AG04449 (cell line): ENCODE data around the gene HMCES.
"Not testable (repeated sequence)": the region's sequence is repeated elsewhere in the genome, so short reads cannot be mapped to it uniquely, and the experiment has no call there.

ENCODE experiments used
- CTCF ChIA-PET: fragments of 350-600 bp; formaldehyde crosslinking; extraction: SDS; loops from one replicate; lab custom pipeline; 2021; ENCODE audit warnings: antibody characterized with exemption; lab: Yijun Ruan, JAX
- POLR2A ChIA-PET: fragments of 400-600, 350-600 bp; formaldehyde crosslinking; extraction: SDS; loops from one replicate; lab custom pipeline; 2020; ENCODE audit warnings: antibody characterized with exemption, inconsistent platforms; lab: Yijun Ruan, JAX
- DNase-seq: peaks from one replicate; pipeline ENCODE4 v3.0.0-alpha.2; 2010; ENCODE audit warnings: low read depth, low spot score
- H3K4me3 ChIP-seq: 2 replicates; pipeline ENCODE4 v1.5.1; 2011; ENCODE audit warnings: low read depth, mild to moderate bottlenecking, control low read depth, low read length
- CTCF ChIP-seq: IDR thresholded peaks from one replicate; pipeline ENCODE4 v1.5.1; 2011; ENCODE audit warnings: mild to moderate bottlenecking, moderate library complexity, low read length, control low read depth, inconsistent platforms; ENCODE audit not compliant: insufficient read depth; ENCODE audit errors: missing control alignments

Gene HMCES

GRCh38 chr3:129260606-129261005 lies 18.1 kb upstream of the HMCES start:
- no peak for DNase-seq
- TF ChIP-seq CTCF, result no peak
- CTCF ChIA-PET, result interaction anchor here (1.1 to 3.3 kb wide), 5 partner anchors 9 to 290 kb away, joined by 3 to 13 read pairs (median 3); no protein-coding TSS in a partner anchor
- H3K4me3 ChIP-seq, result no peak overlapping the region
- POLR2A ChIA-PET, result interaction anchor here (1.5 to 1.7 kb wide), 2 partner anchors 11 to 12 kb away, joined by 4 to 5 read pairs; partner anchors contain the start of gene COPG1

GRCh38 chr3:129261894-129262293 lies 16.8 kb upstream of the HMCES start:
- POLR2A ChIA-PET, result no interaction called here
- no peak overlapping the region for H3K4me3 ChIP-seq
- CTCF ChIA-PET, result interaction anchor here (1.0 to 3.3 kb wide), 4 partner anchors 10 to 291 kb away, joined by 4 to 13 read pairs (median 8); no protein-coding TSS in a partner anchor
- TF ChIP-seq CTCF, result no peak
- no peak for DNase-seq

GRCh38 chr3:129263161-129263910 lies 15.3 kb upstream of the HMCES start:
- no peak overlapping the region for H3K4me3 ChIP-seq
- DNase-seq, result no peak
- ChIA-PET POLR2A (no interaction called here), CTCF (interaction anchor here (1.6 kb wide), 1 partner anchor 18 kb away, joined by 4 read pairs; no protein-coding TSS in a partner anchor)
- no peak for TF ChIP-seq CTCF

- DNase-seq, H3K4me3 ChIP-seq: not testable (repeated sequence)
- POLR2A ChIA-PET, result interaction anchor here (1.6 kb wide), 1 partner anchor 16 kb away, joined by 6 read pairs; the partner anchor contains the start of gene COPG1
- CTCF ChIA-PET, result interaction anchor here (0.9 to 2.5 kb wide), 2 partner anchors 9 to 19 kb away, joined by 3 to 8 read pairs; no protein-coding TSS in a partner anchor
Observed at GRCh38 chr3:129264994-129265393, 13.7 kb upstream of the HMCES start.

GRCh38 chr3:129266651-129267050 lies 12.0 kb upstream of the HMCES start:
- CTCF ChIA-PET, result interaction anchor here (1.0 to 2.5 kb wide), 5 partner anchors 11 to 297 kb away, joined by 3 to 8 read pairs (median 3); no protein-coding TSS in a partner anchor
- TF ChIP-seq CTCF, result no peak
- DNase-seq, result no peak
- no peak overlapping the region for H3K4me3 ChIP-seq
- POLR2A ChIA-PET, result interaction anchor here (1.0 kb wide), 1 partner anchor 12 kb away, joined by 3 read pairs; the partner anchor contains the start of gene HMCES

- CTCF ChIA-PET, result no interaction called here
- DNase-seq, result no peak
- TF ChIP-seq CTCF, result no peak
- H3K4me3 ChIP-seq, result no peak overlapping the region
- POLR2A ChIA-PET, result no interaction called here
Observed at GRCh38 chr3:129268396-129268795, 10.3 kb upstream of the HMCES start.
